Frontal cortex (tissue), 4 donors: ENCODE measurements around the gene DBN1. TPM values are rescaled to one million over a fixed set of nuclear protein-coding genes. Genes with fewer than 3 reads are reported as not detected.

ENCODE experiments used
- DNase-seq, 2 donors: peaks; one replicate each; pipeline ENCODE4 v3.0.0; 2012; ENCODE audit warnings: low spot score in 2 of 2
- FAIRE-seq: peaks from 2 replicates; lab custom pipeline; 2012; peaks lifted over from hg19 to GRCh38; lab: Jason Lieb, UNC
- total RNA-seq: library from RNA; depleted of rRNA; stranded (reverse); fragments of >200 nt; gene quantifications from one replicate; pipeline ENCODE4 v1.2.3, GENCODE V29; 2014
- donor health status: control.
- donor health status: control.
- donor health status: control.

DBN1 gene
- 187 TPM for total RNA-seq

DNA sequence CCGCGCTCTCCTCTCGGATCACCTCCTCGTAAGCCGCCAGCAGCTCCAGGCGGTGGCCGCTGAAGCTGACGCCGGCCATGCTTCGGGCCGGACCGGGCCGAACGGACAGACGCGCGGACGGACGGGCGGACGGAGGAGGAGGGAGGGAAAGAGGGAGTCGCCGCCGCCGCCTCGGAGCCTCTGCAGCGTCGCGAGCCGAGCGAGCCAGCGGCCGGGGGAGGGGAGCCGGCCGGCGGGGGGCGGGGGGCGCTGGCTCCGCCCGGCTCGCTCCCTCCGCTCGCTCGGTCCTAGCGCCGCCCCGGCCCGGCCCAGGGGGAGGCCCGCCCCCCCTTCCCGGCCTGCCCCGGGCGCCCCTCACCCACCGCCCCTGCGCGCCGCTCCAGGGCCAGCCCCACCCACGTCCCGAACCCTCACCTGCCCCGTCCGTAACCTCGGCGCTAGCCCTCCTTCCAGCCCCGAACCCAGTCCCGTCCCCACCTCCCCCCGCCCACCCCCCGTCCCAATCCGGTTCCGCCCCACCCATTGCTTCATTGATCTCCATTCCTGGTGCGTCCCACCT lies at the start of gene DBN1:
Gene DBN1 (minus strand): TSS at position 192 of the 559 bp plus-strand sequence. CDS start 113 bp downstream, at position 79.
- peak; percentile 89 to 93 for DNase-seq
- FAIRE-seq: no peak

GRCh38 chr5:177520916-177521513 lies 47.6 kb upstream of the DBN1 start:
- DNase-seq (no peak), FAIRE-seq (no peak)

DNA sequence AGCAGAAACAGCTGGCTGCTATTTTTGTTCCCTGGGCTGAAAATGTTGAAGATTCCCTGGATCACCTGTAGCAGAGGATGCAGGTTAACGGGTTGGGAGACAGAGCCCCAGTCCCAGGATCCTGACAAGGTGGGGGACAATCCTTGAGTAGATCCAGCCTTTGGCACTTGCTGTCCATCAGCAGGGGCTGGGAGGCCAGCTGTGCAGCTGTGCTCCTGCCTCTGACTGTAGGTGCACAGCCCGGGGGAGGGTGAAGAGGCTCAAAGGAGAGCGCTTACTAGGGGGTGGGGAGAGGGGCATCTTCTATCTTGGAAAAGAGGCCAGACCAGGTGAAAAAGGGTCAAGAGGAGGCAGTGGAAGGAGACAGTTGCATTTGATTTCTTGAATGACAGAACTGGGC lies 46.8 kb upstream of the DBN1 start:
- DNase-seq (no peak), FAIRE-seq (no peak)

GRCh38 chr5:177519463-177520235 lies 46.2 kb upstream of the DBN1 start:
- no peak for FAIRE-seq
- no peak for DNase-seq

- DNase-seq (peak; percentile 98 to 99), FAIRE-seq (peak; percentile 56)
Measured at GRCh38 chr5:177516601-177517568, 43.5 kb upstream of the DBN1 start, which contains the start of gene DDX41. Gene DDX41 (minus strand): TSS chr5:177516961. CDS start chr5:177516945, 16 bp downstream.

GRCh38 chr5:177515580-177515979 lies 42.1 kb upstream of the DBN1 start:
- FAIRE-seq (no peak), DNase-seq (no peak)

GRCh38 chr5:177514541-177514940 lies 41.1 kb upstream of the DBN1 start:
- DNase-seq (no peak), FAIRE-seq (no peak)

GRCh38 chr5:177513500-177513899 lies 40.1 kb upstream of the DBN1 start:
- FAIRE-seq (no peak), DNase-seq (no peak)

DNA sequence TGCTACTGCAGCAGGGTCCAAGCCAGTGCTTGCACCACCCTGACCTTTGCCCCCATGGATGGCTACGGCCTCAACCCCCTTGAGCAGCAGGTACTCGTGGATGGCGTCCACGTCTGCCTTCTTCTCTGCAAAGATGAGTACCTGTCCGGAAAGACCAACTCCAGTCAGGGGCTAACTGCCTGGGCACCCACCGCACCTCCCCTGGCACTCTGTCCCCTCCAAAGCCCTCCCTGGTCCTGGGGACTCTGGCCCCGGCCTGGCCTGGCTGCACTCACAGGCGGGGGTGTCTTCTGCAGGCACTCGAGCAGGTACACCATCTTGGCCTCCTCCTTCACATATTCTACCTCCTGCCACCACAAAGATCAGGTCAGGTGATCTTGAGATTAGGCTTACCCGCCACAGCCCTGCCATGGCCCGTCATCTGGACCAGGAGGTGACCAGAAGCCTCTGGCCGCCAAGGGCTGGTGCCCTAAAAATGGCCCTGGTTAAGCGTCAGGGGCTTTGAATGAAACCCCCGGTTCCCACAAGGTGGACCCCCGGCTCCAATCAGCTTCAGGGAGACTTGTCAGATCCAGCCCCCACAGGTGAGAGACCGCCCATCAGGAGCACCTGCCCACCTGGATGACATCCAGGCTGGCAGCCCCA lies 39.4 kb upstream of the DBN1 start:
- no peak for DNase-seq
- FAIRE-seq: no peak

DNA sequence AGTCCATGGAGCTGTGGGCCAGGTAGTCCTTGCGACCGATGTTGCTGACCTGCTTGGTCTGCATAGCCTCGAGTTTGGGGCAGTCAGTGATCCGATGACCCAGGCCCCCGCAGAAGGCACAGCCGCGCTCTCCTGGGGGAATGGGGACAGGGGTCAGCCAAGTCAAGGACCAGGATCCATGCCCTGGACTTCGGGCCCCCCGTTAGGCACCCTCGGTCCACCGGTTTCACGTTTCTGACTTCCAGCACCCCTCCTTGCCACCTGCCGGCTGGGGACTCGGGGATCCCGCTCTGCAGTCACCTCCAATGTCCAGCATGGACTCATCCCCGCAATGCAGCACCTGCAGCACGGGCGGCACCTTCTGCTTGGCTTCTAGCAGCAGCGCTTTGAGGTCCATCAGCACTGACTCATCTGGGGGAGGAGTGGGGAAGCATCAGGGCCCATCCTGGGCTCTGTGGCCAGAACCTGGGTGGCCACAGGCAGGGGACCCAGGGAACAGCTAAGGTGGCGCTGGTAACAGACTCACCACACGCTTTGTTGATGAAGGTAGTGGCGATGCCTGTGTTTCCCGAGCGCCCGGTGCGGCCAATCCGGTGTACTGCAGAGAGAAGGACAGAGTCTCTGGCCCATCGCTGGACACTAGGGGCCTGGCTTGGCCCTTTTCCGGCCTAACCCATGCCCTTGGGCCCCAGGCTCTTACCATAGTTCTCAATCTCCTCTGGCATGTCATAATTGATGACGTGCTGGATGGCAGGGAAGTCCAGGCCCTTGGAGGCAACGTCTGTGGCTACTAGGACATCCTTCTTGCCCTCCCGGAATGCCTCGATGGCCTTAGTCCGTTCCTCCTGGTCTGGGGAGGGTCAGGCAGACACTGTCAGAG lies 38.6 kb upstream of the DBN1 start:
- no peak for FAIRE-seq
- no peak for DNase-seq

GRCh38 chr5:177511181-177511580 lies 37.7 kb upstream of the DBN1 start:
- DNase-seq (no peak), FAIRE-seq (no peak)

- FAIRE-seq (no peak), DNase-seq (no peak)
Measured at GRCh38 chr5:177510567-177511053, 37.2 kb upstream of the DBN1 start.

DNA sequence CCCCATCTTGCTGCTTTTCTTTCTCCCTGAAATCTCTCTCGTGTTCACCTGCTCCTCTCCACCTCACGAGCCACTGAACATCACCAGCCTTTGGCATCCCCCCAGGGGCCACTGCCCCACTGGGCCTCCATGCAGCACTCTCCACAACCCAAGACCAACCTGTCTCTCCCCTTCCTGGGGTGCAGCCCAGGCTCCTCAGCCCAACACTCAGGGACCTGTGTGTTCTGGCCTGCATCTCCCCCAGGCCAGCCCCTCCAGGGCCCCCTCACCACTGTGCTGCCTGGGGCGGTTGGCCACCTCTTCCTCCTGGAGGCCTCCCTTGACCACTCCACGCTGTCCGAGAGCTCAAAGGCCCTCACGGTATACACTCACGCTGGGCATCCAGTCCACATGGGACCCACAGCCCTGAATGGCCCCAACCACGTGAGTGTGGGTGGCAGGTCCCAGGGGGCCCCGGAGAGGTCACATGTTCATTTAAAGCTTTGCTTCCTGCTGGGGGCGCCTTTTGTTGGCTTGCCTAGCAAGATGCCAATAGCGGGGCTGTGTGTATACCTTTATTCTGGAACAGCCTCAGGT lies 36.6 kb upstream of the DBN1 start:
- FAIRE-seq (no peak), DNase-seq (no peak)

GRCh38 chr5:177509381-177509951 lies 36.0 kb upstream of the DBN1 start, which contains the start of gene DOK3:
Gene DOK3 (minus strand): TSS chr5:177509826. CDS start chr5:177509540, 286 bp downstream.
- FAIRE-seq: no peak

GRCh38 chr5:177508837-177509236 lies 35.4 kb upstream of the DBN1 start:
- no peak for FAIRE-seq
- no peak for DNase-seq

More at GRCh38 chr5:177509381-177509951, 36.0 kb upstream of the DBN1 start, which contains the start of gene DOK3:
- no peak for DNase-seq

- DNase-seq: no peak
- FAIRE-seq: no peak
Measured at GRCh38 chr5:177508221-177508611, 34.8 kb upstream of the DBN1 start.

DNA sequence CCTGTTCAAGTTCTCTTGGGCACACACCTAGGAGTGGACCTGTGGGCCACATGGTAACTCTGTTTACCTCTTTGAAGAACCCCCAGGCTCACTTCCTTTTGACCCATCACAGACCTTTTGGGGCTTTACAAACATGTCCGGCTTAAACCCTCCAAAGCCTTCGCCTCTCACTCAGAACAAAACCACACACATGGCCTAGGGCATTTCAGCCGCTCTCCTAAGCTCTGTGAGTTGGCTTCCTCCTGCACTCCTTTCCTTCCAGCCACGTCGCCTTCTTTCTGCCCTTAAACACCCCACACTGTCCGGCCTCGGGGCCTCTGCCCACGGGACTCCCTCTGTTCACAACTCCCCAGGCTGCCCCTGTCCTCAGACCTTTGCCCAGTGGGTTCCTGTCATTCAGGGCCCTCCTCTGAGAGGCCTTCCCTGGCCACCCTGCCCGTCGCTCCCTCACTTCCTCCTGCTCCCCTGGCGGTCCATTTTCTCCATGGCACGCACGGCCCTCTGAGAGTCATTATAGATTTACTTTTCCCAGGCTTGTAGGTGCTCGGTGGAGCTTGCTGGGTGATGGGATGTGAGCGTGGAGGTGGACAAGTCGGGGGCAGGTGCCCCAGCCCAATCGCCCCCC lies 34.3 kb upstream of the DBN1 start:
- FAIRE-seq (no peak), DNase-seq (no peak)
